WTC11 (cell line): ENCODE results near the gene FUT7. TPM values are rescaled to one million over a fixed set of nuclear protein-coding genes. Genes with fewer than 3 reads are reported as not detected.

Experiments
- ATAC-seq: fragments of 200-7000 bp; cut with Tn5 transposase; 2 replicates; pipeline ENCODE4 v1.10.0; 2021; ENCODE audit warnings: mild to moderate bottlenecking, moderate library complexity
- CTCF ChIA-PET: fragments of 300-600 bp; sonication (Branson Sonifier 250); formaldehyde crosslinking; loops from one replicate; lab custom pipeline; 2021; ENCODE audit warnings: antibody characterized with exemption; lab: Charles Lee
- POLR2A ChIA-PET: fragments of 350-600 bp; sonication (Branson Sonifier 250); formaldehyde crosslinking; loops from one replicate; lab custom pipeline; 2021; ENCODE audit warnings: antibody characterized with exemption; lab: Charles Lee
- DNase-seq: peaks from one replicate; pipeline ENCODE4 v3.0.0; 2021; ENCODE audit warnings: low spot score
- H3K27ac Mint-ChIP-seq: 2 replicates; pipeline ENCODE4 v1.8.0; 2021; ENCODE audit warnings: mixed read lengths
- H3K27me3 Mint-ChIP-seq: 2 replicates; pipeline ENCODE4 v1.8.0; 2021; ENCODE audit warnings: low read depth, mild to moderate bottlenecking, moderate library complexity, mixed read lengths
- H3K36me3 Mint-ChIP-seq: 2 replicates; pipeline ENCODE4 v1.8.0; 2021; ENCODE audit warnings: mixed read lengths
- H3K4me1 Mint-ChIP-seq: 2 replicates; pipeline ENCODE4 v1.8.0; 2022; ENCODE audit warnings: mixed read lengths
- H3K4me3 Mint-ChIP-seq: 2 replicates; pipeline ENCODE4 v1.8.0; 2021; ENCODE audit warnings: mild to moderate bottlenecking, moderate library complexity, mixed read lengths
- H3K9me3 Mint-ChIP-seq: 2 replicates; pipeline ENCODE4 v1.8.0; 2021; ENCODE audit warnings: mixed read lengths
- CBFB ChIP-seq: sonication (generic); formaldehyde crosslinking; IDR thresholded peaks from 2 replicates; pipeline ENCODE4 v1.8.1; 2022; ENCODE audit warnings: mild to moderate bottlenecking, low read depth, missing genetic modification reagents
- ETV6 ChIP-seq: sonication (generic); formaldehyde crosslinking; IDR thresholded peaks from 2 replicates; pipeline ENCODE4 v1.8.1; 2022; ENCODE audit warnings: mild to moderate bottlenecking, missing genetic modification reagents
- FOXJ3 ChIP-seq: sonication (generic); formaldehyde crosslinking; IDR thresholded peaks from 2 replicates; pipeline ENCODE4 v1.9.0; 2021; ENCODE audit warnings: missing genetic modification reagents, mild to moderate bottlenecking, borderline replicate concordance
- FOXK1 ChIP-seq: sonication (generic); formaldehyde crosslinking; IDR thresholded peaks from 2 replicates; pipeline ENCODE4 v1.8.0; 2022; ENCODE audit warnings: mild to moderate bottlenecking, moderate library complexity, missing genetic modification reagents
- IRF2 ChIP-seq: sonication (generic); formaldehyde crosslinking; IDR thresholded peaks from 2 replicates; pipeline ENCODE4 v1.8.0; 2022; ENCODE audit warnings: low read depth, missing genetic modification reagents, borderline replicate concordance
- OVOL2 ChIP-seq: fragments of 250-450 bp; sonication (Bioruptor Pico); IDR thresholded peaks from 2 replicates; pipeline ENCODE4 v1.9.0; 2021; ENCODE audit warnings: mild to moderate bottlenecking, borderline replicate concordance
- TCF7 ChIP-seq: sonication (generic); formaldehyde crosslinking; IDR thresholded peaks from 2 replicates; pipeline ENCODE4 v1.8.0; 2022; ENCODE audit warnings: mild to moderate bottlenecking, low read depth, missing genetic modification reagents, moderate library complexity
- ZNF671 ChIP-seq: fragments of 250-450 bp; sonication (Bioruptor Pico); IDR thresholded peaks from 2 replicates; pipeline ENCODE4 v1.8.0; 2021; ENCODE audit warnings: mild to moderate bottlenecking
- total RNA-seq: library from RNA; stranded (reverse); gene quantifications from 3 replicates; pipeline ENCODE4 v1.2.3, GENCODE V29; 2021
- TF ChIP-seq, protein P1 (sequence below): sonication (generic); formaldehyde crosslinking; IDR thresholded peaks from 2 replicates; pipeline ENCODE4 v1.8.0; 2023; ENCODE audit warnings: mild to moderate bottlenecking, missing genetic modification reagents
- TF ChIP-seq, protein P2 (sequence below): sonication (generic); formaldehyde crosslinking; IDR thresholded peaks from 2 replicates; pipeline ENCODE4 v1.8.1; 2023; ENCODE audit warnings: mild to moderate bottlenecking, missing genetic modification reagents, moderate library complexity
- TF ChIP-seq, protein P3 (sequence below): fragments of 250-450 bp; sonication (Bioruptor Pico); IDR thresholded peaks from 2 replicates; pipeline ENCODE4 v1.9.0; 2021; ENCODE audit warnings: mild to moderate bottlenecking, borderline replicate concordance
- TF ChIP-seq, protein P4 (sequence below): sonication (generic); formaldehyde crosslinking; IDR thresholded peaks from 2 replicates; pipeline ENCODE4 v1.8.0; 2022; ENCODE audit warnings: mild to moderate bottlenecking, missing genetic modification reagents
- TF ChIP-seq, protein P5 (sequence below): sonication (generic); formaldehyde crosslinking; IDR thresholded peaks from 2 replicates; pipeline ENCODE4 v1.8.1; 2023; ENCODE audit warnings: mild to moderate bottlenecking, moderate library complexity, missing genetic modification reagents
- TF ChIP-seq, protein P6 (sequence below): sonication (generic); formaldehyde crosslinking; IDR thresholded peaks from 2 replicates; pipeline ENCODE4 v1.8.0; 2022; ENCODE audit warnings: mild to moderate bottlenecking, missing genetic modification reagents

The FUT7 gene
- total RNA-seq, 1 experiment from 2014 or later: not detected

DNA sequence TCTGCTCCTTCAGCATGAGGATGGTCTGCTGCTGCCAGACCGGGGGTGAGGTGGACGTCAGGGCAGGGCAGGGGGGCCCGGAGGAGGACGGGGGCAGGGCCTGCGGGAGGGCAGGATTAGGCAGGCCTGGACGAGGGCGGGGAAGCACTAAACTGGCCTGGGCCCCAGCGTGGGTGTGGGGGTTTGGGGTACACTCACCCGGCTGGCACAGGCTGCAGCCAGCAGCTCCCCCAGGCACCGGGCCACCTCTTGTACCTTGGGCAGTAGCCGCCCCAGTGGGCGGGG, 32.9 kb upstream of the FUT7 start:
- DNase-seq (no peak), ATAC-seq (no peak)
- ChIA-PET CTCF (interaction anchor here (1.1 to 10.4 kb wide), 23 partner anchors 8 to 307 kb away, joined by 3 to 240 read pairs (median 9); partner anchors contain the start of genes ENTPD2, LCN8, MAN1B1 and NPDC1), POLR2A (no interaction called here)
- H3K4me1 Mint-ChIP-seq: peaks cover 12% of the 10 kb centered on the region
- peaks cover 6% of the 10 kb centered on the region for H3K27me3 Mint-ChIP-seq
- peaks cover 3% of the 10 kb centered on the region for H3K36me3 Mint-ChIP-seq
- H3K4me3 Mint-ChIP-seq: no peak overlapping the region
- H3K27ac Mint-ChIP-seq: no peak overlapping the region
- TF ChIP-seq ZNF671 (CRISPR knock-in tag) (no peak), OVOL2 (CRISPR knock-in tag) (no peak), TCF7 (CRISPR knock-in tag) (no peak), ETV6 (CRISPR knock-in tag) (no peak), IRF2 (CRISPR knock-in tag) (no peak), CBFB (no peak), FOXJ3 (CRISPR knock-in tag) (no peak)
- TF ChIP-seq, protein P1, sequence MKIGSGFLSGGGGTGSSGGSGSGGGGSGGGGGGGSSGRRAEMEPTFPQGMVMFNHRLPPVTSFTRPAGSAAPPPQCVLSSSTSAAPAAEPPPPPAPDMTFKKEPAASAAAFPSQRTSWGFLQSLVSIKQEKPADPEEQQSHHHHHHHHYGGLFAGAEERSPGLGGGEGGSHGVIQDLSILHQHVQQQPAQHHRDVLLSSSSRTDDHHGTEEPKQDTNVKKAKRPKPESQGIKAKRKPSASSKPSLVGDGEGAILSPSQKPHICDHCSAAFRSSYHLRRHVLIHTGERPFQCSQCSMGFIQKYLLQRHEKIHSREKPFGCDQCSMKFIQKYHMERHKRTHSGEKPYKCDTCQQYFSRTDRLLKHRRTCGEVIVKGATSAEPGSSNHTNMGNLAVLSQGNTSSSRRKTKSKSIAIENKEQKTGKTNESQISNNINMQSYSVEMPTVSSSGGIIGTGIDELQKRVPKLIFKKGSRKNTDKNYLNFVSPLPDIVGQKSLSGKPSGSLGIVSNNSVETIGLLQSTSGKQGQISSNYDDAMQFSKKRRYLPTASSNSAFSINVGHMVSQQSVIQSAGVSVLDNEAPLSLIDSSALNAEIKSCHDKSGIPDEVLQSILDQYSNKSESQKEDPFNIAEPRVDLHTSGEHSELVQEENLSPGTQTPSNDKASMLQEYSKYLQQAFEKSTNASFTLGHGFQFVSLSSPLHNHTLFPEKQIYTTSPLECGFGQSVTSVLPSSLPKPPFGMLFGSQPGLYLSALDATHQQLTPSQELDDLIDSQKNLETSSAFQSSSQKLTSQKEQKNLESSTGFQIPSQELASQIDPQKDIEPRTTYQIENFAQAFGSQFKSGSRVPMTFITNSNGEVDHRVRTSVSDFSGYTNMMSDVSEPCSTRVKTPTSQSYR (CRISPR knock-in tag): no peak
- TF ChIP-seq, protein P2, sequence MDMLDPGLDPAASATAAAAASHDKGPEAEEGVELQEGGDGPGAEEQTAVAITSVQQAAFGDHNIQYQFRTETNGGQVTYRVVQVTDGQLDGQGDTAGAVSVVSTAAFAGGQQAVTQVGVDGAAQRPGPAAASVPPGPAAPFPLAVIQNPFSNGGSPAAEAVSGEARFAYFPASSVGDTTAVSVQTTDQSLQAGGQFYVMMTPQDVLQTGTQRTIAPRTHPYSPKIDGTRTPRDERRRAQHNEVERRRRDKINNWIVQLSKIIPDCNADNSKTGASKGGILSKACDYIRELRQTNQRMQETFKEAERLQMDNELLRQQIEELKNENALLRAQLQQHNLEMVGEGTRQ (CRISPR knock-in tag): no peak
- TF ChIP-seq, protein P3, sequence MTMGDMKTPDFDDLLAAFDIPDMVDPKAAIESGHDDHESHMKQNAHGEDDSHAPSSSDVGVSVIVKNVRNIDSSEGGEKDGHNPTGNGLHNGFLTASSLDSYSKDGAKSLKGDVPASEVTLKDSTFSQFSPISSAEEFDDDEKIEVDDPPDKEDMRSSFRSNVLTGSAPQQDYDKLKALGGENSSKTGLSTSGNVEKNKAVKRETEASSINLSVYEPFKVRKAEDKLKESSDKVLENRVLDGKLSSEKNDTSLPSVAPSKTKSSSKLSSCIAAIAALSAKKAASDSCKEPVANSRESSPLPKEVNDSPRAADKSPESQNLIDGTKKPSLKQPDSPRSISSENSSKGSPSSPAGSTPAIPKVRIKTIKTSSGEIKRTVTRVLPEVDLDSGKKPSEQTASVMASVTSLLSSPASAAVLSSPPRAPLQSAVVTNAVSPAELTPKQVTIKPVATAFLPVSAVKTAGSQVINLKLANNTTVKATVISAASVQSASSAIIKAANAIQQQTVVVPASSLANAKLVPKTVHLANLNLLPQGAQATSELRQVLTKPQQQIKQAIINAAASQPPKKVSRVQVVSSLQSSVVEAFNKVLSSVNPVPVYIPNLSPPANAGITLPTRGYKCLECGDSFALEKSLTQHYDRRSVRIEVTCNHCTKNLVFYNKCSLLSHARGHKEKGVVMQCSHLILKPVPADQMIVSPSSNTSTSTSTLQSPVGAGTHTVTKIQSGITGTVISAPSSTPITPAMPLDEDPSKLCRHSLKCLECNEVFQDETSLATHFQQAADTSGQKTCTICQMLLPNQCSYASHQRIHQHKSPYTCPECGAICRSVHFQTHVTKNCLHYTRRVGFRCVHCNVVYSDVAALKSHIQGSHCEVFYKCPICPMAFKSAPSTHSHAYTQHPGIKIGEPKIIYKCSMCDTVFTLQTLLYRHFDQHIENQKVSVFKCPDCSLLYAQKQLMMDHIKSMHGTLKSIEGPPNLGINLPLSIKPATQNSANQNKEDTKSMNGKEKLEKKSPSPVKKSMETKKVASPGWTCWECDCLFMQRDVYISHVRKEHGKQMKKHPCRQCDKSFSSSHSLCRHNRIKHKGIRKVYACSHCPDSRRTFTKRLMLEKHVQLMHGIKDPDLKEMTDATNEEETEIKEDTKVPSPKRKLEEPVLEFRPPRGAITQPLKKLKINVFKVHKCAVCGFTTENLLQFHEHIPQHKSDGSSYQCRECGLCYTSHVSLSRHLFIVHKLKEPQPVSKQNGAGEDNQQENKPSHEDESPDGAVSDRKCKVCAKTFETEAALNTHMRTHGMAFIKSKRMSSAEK: no peak
- H3K9me3 Mint-ChIP-seq: no peaks in the 10 kb centered on the region

DNA sequence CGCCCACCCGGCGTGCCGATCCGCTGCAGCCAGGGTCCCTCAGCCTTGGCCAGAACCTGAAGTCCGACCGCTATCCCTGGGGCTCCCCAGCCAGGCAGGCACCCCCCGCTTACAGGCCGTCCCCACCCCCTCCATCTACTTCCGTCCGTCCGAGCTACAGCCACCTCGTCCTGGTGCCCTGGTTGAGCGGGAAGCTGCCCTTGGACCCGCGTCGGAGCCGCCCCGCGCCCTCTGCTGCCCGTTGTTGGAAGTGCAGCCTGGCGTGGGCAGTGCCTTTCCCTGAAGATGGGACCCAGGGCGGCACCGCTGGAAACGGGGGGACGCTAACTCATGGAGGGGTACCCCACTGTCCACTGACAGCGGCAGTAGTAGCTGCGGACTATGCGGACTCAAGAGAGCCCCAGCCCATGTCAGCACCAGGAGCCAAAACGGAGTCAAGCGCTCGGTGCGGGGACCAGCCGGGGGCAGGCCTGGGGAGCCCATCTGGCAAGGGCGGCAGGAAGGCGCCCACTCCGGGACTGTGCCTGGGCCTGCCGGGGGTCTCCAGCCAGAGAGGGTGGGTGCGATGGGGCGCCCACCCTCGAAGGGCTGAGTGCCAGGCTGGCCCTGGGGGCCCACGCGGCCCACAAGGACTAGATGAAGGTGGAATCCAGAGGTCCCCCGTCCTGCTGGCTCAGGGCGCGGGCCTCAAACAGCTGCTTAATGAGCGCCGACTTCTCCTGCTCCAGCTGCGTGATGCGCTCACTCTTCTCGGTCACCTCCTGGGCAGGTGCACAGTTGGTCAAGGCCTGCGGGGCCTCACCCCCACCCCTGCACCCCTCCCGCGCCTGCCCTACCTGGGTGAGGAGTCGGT, 32.4 kb upstream of the FUT7 start:
- Mint-ChIP-seq H3K27me3 (peaks cover 6% of the 10 kb centered on the region), H3K36me3 (peaks cover 3% of the 10 kb centered on the region), H3K4me1 (peaks cover 12% of the 10 kb centered on the region), H3K4me3 (no peak overlapping the region), H3K27ac (no peak overlapping the region), H3K9me3 (no peaks in the 10 kb centered on the region)
- DNase-seq (peak; percentile 84), ATAC-seq (peak; percentile 51)
- ChIA-PET CTCF (interaction anchor here (0.5 to 10.4 kb wide), 59 partner anchors 8 to 737 kb away, joined by 3 to 240 read pairs (median 5); partner anchors contain the start of genes ENTPD2, FUT7, GPSM1 and LCN8), POLR2A (interaction anchor here (0.6 kb wide), 1 partner anchor 219 kb away, joined by 7 read pairs; no protein-coding TSS in a partner anchor)
- TF ChIP-seq, protein P4, sequence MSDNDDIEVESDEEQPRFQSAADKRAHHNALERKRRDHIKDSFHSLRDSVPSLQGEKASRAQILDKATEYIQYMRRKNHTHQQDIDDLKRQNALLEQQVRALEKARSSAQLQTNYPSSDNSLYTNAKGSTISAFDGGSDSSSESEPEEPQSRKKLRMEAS: peak; percentile 64
- TF ChIP-seq, protein P3: no peak
- TF ChIP-seq, protein P5, sequence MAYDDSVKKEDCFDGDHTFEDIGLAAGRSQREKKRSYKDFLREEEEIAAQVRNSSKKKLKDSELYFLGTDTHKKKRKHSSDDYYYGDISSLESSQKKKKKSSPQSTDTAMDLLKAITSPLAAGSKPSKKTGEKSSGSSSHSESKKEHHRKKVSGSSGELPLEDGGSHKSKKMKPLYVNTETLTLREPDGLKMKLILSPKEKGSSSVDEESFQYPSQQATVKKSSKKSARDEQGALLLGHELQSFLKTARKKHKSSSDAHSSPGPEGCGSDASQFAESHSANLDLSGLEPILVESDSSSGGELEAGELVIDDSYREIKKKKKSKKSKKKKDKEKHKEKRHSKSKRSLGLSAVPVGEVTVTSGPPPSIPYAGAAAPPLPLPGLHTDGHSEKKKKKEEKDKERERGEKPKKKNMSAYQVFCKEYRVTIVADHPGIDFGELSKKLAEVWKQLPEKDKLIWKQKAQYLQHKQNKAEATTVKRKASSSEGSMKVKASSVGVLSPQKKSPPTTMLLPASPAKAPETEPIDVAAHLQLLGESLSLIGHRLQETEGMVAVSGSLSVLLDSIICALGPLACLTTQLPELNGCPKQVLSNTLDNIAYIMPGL (CRISPR knock-in tag): peak; percentile 68
- TF ChIP-seq, protein P6, sequence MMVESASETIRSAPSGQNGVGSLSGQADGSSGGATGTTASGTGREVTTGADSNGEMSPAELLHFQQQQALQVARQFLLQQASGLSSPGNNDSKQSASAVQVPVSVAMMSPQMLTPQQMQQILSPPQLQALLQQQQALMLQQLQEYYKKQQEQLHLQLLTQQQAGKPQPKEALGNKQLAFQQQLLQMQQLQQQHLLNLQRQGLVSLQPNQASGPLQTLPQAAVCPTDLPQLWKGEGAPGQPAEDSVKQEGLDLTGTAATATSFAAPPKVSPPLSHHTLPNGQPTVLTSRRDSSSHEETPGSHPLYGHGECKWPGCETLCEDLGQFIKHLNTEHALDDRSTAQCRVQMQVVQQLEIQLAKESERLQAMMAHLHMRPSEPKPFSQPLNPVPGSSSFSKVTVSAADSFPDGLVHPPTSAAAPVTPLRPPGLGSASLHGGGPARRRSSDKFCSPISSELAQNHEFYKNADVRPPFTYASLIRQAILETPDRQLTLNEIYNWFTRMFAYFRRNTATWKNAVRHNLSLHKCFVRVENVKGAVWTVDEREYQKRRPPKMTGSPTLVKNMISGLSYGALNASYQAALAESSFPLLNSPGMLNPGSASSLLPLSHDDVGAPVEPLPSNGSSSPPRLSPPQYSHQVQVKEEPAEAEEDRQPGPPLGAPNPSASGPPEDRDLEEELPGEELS: 0 out of 2 replicates have a peak, but pooled peaks have one; percentile 19
- TF ChIP-seq FOXK1 (CRISPR knock-in tag): 0 out of 2 replicates have a peak, but pooled peaks have one; percentile 16
